Breast epithelium (tissue), 4 donors: ENCODE data around the gene HSPA12B. TPM values are rescaled to one million over a fixed set of nuclear protein-coding genes. Genes with fewer than 3 reads are reported as not detected.

Experiments
- DNase-seq, 2 donors: peaks; one replicate each; pipeline ENCODE4 v3.0.0-alpha.2; 2019; ENCODE audit warnings: low spot score in 2 of 2
- H3K27ac ChIP-seq, 2 donors: fragments of 200-600 bp; sonication (generic) in 1 of 2; one replicate each; pipeline ENCODE4 v1.5.1; 2016 to 2019; ENCODE audit warnings: mild to moderate bottlenecking in 1 of 2
- H3K27me3 ChIP-seq, 2 donors: fragments of 200-600 bp; sonication (generic) in 1 of 2; one replicate each; pipeline versions ENCODE4 v1.5.1 to v1.6.0; 2017 to 2019; ENCODE audit warnings: control low read depth in 1 of 2, mild to moderate bottlenecking in 1 of 2
- H3K36me3 ChIP-seq: fragments of 200-600 bp; one replicate; pipeline ENCODE4 v1.5.1; 2019
- H3K4me1 ChIP-seq, 2 donors: fragments of 200-600 bp; sonication (generic); one replicate each; pipeline ENCODE4 v1.5.1; 2016 to 2019; ENCODE audit warnings: control low read depth in 1 of 2
- H3K4me3 ChIP-seq, 3 donors: fragments of 200-600 bp; sonication (generic); 1 replicate in 2 of 3; 2 replicates in 1 of 3; pipeline ENCODE4 v1.5.1; 2016 to 2019; ENCODE audit warnings: mild to moderate bottlenecking in 3 of 3, moderate library complexity in 2 of 3
- H3K9me3 ChIP-seq, 2 donors: fragments of 200-600 bp; sonication (generic) in 1 of 2; one replicate each; pipeline ENCODE4 v1.5.1; 2016 to 2019; ENCODE audit warnings: control low read depth in 1 of 2
- CTCF ChIP-seq, 3 donors: fragments of 450-650 bp; IDR thresholded peaks; one replicate each; pipeline ENCODE4 v1.5.1; 2016 to 2017; ENCODE audit warnings: antibody characterized with exemption in 3 of 3, mild to moderate bottlenecking in 3 of 3, moderate library complexity in 3 of 3
- POLR2A ChIP-seq: fragments of 450-650 bp; IDR thresholded peaks from one replicate; pipeline ENCODE4 v1.6.1; 2016; ENCODE audit warnings: antibody characterized with exemption, mild to moderate bottlenecking, moderate library complexity
- POLR2AphosphoS5 ChIP-seq, 3 donors: sonication (generic); formaldehyde crosslinking; IDR thresholded peaks; one replicate each; pipeline ENCODE4 v1.6.1; 2017; ENCODE audit warnings: antibody characterized with exemption in 3 of 3
- intact Hi-C: fragments of 100-400 bp; cut with DNase I; formaldehyde crosslinking; loops from one replicate; pipeline ENCODE4 v1.15.1; 2023; ENCODE audit warnings: low total_unique reads
- total RNA-seq, 3 donors: library from RNA; depleted of rRNA; stranded (reverse); fragments of >200 nt; gene quantifications; one replicate each; pipeline ENCODE4 v1.1.0, GENCODE V29; 2016

The HSPA12B gene
- total RNA-seq, 3 donors from 2014 or later = 7.0 to 25.2 (median 9.3) TPM

DNA sequence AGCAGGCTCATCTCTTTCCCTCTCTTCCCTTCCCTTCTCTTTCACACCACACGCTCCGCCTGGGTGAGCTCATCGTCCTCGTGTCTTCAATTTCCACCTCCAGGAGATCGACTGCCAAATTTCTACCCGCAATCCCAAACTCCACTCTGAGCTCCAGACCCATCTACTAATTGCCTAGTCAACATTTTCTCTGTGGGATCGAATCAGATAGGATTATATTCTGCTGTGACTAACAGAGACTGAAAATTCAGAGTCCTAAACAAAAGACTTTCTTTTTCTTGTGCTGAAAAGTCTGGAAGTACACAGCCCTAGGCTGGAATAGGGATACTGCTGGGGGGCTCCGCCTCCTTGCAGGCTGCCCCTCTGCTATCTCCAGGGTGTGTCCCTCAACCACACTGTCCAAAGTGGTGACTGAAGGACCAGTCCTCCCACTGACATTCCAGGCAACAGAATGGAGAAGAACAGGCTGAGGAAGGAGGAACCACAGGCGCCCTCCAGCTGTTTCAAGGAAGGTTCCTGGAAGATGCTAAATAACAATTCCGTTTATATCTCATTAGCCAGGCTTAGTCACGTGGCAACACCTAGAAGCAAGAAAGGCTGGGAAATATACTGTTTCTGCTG, 5.0 kb upstream of the HSPA12B start:
- H3K27ac ChIP-seq = peak overlapping the region; percentile 74 to 88
- intact Hi-C loops = no loop called here
- H3K4me3 ChIP-seq = peak overlapping the region in 2 of 3 donors; percentile 20 to 57

GRCh38 chr20:3728354-3728753, 4.1 kb upstream of the HSPA12B start:
- TF ChIP-seq CTCF (IDR thresholded peaks at IDR 0.05) (no peak), POLR2A (no peak), POLR2AphosphoS5 (IDR thresholded peaks at IDR 0.05) (no peak)
- Histone ChIP-seq H3K36me3 (no peaks in the 10 kb centered on the region), H3K27me3 (peaks cover 0 to 6% of the 10 kb centered on the region in 2 donors), H3K27ac (peak overlapping the region; percentile 74 to 88), H3K4me1 (no peaks in the 10 kb centered on the region), H3K4me3 (no peak overlapping the region), H3K9me3 (no peaks in the 10 kb centered on the region)
- intact Hi-C loops = no loop called here
- no peak for DNase-seq

More for the DNA sequence above, 5.0 kb upstream of the HSPA12B start:
- Histone ChIP-seq H3K27me3 (no peaks in the 10 kb centered on the region), H3K36me3 (no peaks in the 10 kb centered on the region), H3K9me3 (no peaks in the 10 kb centered on the region), H3K4me1 (no peaks in the 10 kb centered on the region)
- no peak for DNase-seq
- TF ChIP-seq CTCF (IDR thresholded peaks at IDR 0.05) (no peak), POLR2AphosphoS5 (IDR thresholded peaks at IDR 0.05) (peak in 1 of 3 donors; percentile 23)

DNA sequence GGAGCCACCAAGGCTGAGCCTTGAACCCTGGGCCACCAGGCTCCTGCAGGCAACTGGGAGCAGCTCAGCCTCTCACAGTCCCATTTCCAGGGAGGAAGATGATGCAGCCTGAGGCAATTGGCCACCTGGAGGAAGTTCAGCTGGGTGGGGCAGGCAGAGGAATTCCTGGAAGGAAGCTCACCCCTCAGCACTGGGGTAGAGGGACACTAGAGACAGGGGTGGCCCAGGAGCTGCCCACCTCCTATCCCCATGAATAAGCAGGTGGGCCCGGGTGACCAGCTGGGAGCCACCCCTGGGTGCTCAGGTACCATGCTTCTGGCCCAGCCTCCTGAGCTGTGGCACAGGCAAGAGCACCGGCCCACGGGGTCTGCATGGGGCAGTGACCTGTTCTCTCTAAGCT, 3.6 kb upstream of the HSPA12B start:
- no peak for DNase-seq
- intact Hi-C loops = no loop called here
- H3K27ac ChIP-seq = peak overlapping the region; percentile 17 to 88

DNA sequence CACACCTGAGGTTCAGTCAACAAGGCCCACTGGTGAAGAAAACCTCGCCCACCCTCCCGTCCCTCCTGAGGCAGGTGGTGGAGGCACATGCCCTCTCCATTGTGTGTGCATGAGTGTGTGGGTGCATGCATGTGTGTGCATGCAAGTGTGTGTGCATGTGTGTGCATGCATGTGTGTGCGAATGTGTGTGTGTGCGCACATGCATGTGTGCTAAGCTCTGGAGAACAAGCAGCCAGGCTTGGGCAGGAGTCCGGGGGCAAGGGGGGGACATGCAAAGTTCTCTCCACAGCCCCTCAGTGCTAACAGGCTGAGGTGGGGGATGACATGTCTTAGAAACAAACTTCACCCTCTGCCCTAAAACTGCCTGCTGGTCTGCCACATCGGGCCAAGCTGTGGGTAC, 3.1 kb upstream of the HSPA12B start:
- Histone ChIP-seq H3K4me3 (no peak overlapping the region), H3K27ac (peak overlapping the region; percentile 17 to 88), H3K9me3 (no peaks in the 10 kb centered on the region), H3K4me1 (no peaks in the 10 kb centered on the region), H3K27me3 (peaks cover 0 to 9% of the 10 kb centered on the region in 2 donors), H3K36me3 (no peaks in the 10 kb centered on the region)
- DNase-seq = no peak
- intact Hi-C loops = no loop called here
- no peak for TF ChIP-seq POLR2AphosphoS5 (IDR thresholded peaks at IDR 0.05)
- TF ChIP-seq POLR2A = no peak
- no peak for TF ChIP-seq CTCF (IDR thresholded peaks at IDR 0.05)

More for the DNA sequence above, 3.6 kb upstream of the HSPA12B start:
- Histone ChIP-seq H3K4me1 (no peaks in the 10 kb centered on the region), H3K4me3 (no peak overlapping the region), H3K27me3 (peaks cover 0 to 9% of the 10 kb centered on the region in 2 donors), H3K36me3 (no peaks in the 10 kb centered on the region), H3K9me3 (no peaks in the 10 kb centered on the region)
- TF ChIP-seq POLR2AphosphoS5 (IDR thresholded peaks at IDR 0.05) = no peak
- no peak for TF ChIP-seq POLR2A
- no peak for TF ChIP-seq CTCF (IDR thresholded peaks at IDR 0.05)

GRCh38 chr20:3729811-3730540, 2.5 kb upstream of the HSPA12B start:
- no peaks in the 10 kb centered on the region for H3K36me3 ChIP-seq
- TF ChIP-seq CTCF (IDR thresholded peaks at IDR 0.05) = no peak
- no peak for TF ChIP-seq POLR2A
- no peak for TF ChIP-seq POLR2AphosphoS5 (IDR thresholded peaks at IDR 0.05)
- H3K27ac ChIP-seq = peak overlapping the region in 1 of 2 donors; percentile 94
- H3K4me1 ChIP-seq = no peaks in the 10 kb centered on the region
- intact Hi-C loops = no loop called here
- peaks cover 0 to 9% of the 10 kb centered on the region in 2 donors for H3K27me3 ChIP-seq
- DNase-seq = no peak
- H3K9me3 ChIP-seq = no peaks in the 10 kb centered on the region
- H3K4me3 ChIP-seq = no peak overlapping the region
